CD4-positive, alpha-beta T cell treated with Interleukin-6 for 4 hours (primary cell): ENCODE results near the gene SLC24A4.
"Not testable (repeated sequence)": the region's sequence is repeated elsewhere in the genome, so short reads cannot be mapped to it uniquely, and the experiment has no call there.

ENCODE experiments used
- DNase-seq: peaks from one replicate; pipeline ENCODE4 v3.0.0-alpha.2; 2020; ENCODE audit warnings: mixed read lengths

The SLC24A4 gene

GRCh38 chr14:92525322-92526095 is 202.5 kb downstream of the SLC24A4 start:
- no peak for DNase-seq

- no peak for DNase-seq
Measured at GRCh38 chr14:92527721-92528120, 204.8 kb downstream of the SLC24A4 start.

- DNase-seq = no peak
Measured at GRCh38 chr14:92528486-92529100, 205.6 kb downstream of the SLC24A4 start.

- DNase-seq = no peak
Measured at GRCh38 chr14:92529903-92530302, 206.9 kb downstream of the SLC24A4 start.

GRCh38 chr14:92531106-92531873 is 208.3 kb downstream of the SLC24A4 start:
- peak; percentile 61 for DNase-seq

GRCh38 chr14:92532490-92533163 is 209.7 kb downstream of the SLC24A4 start:
- no peak for DNase-seq

- peak; percentile 65 for DNase-seq
Measured at GRCh38 chr14:92534932-92535643, 212.1 kb downstream of the SLC24A4 start.

GRCh38 chr14:92536231-92536630 is 213.3 kb downstream of the SLC24A4 start:
- DNase-seq = not testable (repeated sequence)

GRCh38 chr14:92538412-92538985 is 215.5 kb downstream of the SLC24A4 start:
- no peak for DNase-seq

GRCh38 chr14:92539419-92539818 is 216.5 kb downstream of the SLC24A4 start:
- no peak for DNase-seq

- no peak for DNase-seq
Measured at GRCh38 chr14:92539875-92540274, 216.9 kb downstream of the SLC24A4 start.

- DNase-seq = no peak
Measured at GRCh38 chr14:92540472-92541048, 217.6 kb downstream of the SLC24A4 start.

- no peak for DNase-seq
Measured at GRCh38 chr14:92542766-92543554, 220.0 kb downstream of the SLC24A4 start.

GRCh38 chr14:92544051-92544720 is 221.2 kb downstream of the SLC24A4 start:
- no peak for DNase-seq

- DNase-seq = no peak
Measured at GRCh38 chr14:92546347-92547053, 223.5 kb downstream of the SLC24A4 start.

GRCh38 chr14:92549105-92549858 is 226.3 kb downstream of the SLC24A4 start:
- no peak for DNase-seq

- DNase-seq = no peak
Measured at GRCh38 chr14:92549859-92550230, 226.9 kb downstream of the SLC24A4 start.
